CD4-positive, alpha-beta T cell treated with Interleukin-15 for 4 hours (primary cell): Measurements from ENCODE around the gene TBC1D14.

ENCODE experiments used
- DNase-seq: peaks from one replicate; pipeline ENCODE4 v3.0.0-alpha.2; 2020; ENCODE audit warnings: low spot score

TBC1D14 gene

GRCh38 chr4:7001271-7001670 lies 91.6 kb downstream of the TBC1D14 start:
- DNase-seq, result no peak

DNA sequence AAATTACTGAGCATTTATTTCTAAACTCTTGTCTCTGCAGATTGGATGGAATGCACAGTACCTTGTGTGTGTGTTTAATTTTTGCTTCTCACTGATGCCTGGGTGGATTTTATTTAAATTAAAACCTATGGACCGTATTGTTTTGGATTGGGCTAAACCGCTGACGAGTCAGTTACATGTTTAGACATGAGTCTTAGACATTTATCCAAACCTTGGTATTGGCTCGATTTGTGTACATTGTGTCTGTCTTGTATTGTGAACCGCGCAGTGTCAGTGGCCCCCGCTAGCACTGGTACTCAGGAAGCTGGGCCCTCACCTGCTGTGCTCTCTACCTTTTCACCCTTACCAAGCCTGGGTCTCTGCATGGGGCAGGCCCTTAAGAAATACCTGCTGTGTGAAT lies 92.7 kb downstream of the TBC1D14 start:
- DNase-seq, result no peak

DNA sequence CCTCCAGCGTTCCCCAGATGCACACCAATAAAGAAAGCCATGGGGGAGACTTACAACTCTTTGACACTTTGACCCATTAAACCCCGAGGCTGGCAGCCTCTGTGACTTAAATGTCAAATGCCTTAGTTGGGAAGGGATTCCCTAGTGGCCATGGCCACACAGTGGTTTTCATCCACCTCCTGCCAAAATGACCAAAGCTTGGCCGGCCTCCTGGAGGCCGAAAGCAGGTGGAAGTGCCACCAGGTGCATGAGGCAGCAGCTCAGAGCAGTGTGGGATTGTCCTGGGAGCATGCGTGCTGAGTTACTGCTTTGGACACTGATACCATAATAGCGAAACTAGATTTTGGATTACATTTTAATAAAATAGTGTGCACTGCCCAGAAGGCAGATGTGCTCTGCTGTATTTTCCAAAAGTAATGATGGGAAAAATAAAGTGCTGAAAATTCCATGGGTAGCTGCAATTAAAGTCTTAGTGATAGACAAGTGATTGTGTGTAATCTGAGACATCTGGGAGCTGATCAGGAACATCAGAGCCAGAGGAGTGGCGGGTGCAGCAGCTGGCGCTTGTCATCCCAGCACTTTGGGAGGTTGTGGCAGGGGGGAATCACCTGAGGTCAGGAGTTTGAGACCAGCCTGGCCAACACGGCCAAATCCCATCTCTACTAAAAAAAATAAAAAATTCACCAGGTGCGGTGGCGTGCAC lies 93.7 kb downstream of the TBC1D14 start:
- DNase-seq, result no peak

DNA sequence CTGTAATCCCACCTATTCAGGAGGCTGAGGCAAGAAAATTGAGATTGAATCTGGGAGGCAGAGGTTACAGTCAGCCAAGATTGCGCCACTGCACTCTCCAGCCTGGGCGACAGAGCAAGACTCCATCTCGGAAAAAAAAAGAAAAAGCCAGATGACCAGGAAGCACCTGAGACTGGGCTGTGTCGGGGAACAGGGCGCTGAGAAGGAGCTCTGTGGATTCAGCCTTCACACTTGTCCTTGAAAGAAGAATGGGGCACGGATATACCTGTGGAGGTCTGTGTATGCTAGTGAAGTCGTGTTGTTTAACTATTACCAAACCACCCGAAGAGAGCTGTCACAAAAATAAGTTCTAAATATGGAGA lies 94.2 kb downstream of the TBC1D14 start:
- DNase-seq, result no peak

DNA sequence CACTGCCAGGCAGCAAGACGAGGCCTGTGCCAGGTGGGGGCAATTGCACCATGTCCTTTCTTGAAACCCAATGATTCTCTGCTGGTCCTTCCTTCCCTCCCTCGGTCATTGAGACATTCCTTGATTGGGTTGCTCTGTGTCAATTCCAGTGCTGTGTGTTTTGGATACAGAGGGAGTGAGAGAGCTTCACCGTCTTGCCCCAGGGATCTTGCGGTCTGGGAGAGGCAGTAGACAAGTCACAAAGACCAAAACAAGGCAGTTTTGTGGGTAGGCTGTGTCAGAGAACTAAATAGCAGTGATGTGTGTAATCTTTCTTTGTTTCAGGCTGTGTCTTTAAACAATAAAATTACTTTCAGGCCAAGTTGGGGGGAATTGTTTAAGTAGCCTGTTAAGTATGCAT lies 94.7 kb downstream of the TBC1D14 start:
- no peak for DNase-seq

DNA sequence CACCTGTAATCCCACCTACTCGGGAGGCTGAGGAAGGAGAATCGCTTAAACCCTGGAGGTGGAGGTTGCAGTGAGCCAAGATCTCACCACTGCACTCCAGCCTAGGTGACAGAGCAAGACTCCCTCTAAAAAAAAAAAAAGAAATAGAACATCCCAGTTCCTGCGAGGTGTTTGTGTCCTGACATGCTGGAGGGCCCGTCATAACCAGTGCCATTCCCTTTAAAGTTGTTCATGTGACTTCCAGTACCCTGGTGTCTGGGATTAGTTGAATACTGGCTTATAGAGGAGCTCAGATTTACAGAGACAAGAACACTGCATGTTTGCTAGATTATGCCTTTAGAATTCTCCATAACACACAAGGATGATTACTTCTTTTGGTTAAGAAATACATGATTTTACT lies 95.9 kb downstream of the TBC1D14 start:
- no peak for DNase-seq

DNA sequence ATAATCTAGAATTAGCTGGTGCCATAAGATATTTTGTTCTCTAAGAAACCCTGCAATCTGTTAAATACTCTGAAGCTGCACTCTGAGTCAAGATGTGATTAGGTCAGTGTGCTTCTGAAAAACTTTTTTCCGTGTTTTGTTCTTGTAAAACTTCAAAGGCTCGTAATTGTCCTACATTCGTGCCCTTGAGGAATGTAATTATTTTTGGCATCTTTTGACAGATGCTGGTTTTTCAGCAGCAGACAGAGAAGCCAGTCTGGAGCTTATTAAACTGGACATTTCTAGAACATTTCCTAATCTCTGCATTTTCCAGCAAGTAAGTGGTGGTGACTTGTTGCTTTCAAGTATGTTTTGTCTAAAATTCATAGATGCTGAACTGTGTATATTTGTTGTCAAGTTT lies 96.8 kb downstream of the TBC1D14 start:
- no peak for DNase-seq

DNA sequence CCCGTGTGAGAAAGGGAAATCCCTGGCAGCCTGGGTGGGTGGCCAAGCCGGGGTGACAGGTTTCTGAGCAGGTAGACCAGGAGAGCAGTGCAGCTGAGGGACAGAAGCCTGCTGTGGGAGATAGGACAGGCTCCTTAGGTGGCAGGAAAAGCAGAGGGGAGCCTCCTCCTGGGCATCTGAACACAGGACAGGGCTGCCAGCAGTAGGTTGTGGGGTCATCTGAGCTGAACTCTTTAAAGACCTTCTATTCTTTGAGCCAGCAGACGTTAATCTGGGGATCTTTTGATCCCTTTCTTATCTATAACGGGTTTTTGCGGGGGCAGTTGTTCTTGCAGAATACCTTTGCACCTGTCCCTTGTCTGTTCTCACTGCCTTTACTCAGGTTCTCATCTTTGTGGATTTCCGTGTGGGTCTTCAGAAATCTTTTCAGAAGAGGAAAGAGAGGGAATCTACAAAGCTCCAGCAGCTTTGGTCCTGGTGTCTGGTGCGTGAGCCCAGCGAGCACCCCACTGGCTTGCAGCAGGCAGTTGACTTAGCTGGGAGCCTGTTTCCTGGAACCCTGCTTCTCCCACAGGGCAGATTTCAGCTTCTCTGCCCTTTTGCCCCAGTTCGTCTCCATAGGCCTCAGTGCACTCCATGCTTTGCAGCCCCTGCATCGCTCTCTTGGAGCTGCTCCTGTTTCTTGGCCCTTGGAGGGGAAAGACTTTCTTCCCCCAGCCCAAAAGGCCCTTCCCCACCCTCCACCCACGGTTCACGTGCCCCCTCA lies 97.7 kb downstream of the TBC1D14 start:
- no peak for DNase-seq

- no peak for DNase-seq
Observed at GRCh38 chr4:7007944-7008343, 98.3 kb downstream of the TBC1D14 start.

- DNase-seq, result no peak
Observed at GRCh38 chr4:7009564-7009963, 99.9 kb downstream of the TBC1D14 start.

DNA sequence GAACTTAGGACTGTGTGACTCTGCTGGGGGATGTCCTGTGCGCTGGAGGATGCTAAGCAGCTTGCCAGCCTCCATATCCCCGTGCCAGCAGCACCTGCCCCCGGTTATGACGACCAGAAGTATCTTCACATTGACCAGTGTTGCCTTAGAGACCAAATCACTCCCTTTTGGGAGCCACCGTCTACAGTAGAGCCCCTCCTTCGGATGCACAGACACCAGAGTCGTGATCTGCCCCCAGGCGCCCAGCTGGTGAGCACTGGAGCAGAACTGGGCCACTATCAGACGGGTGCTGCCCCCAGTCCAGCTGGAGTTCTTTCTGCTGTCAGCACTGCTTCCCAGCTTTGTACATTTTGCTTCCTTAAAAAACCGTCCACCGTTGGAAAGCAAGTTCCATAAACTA lies 103.5 kb downstream of the TBC1D14 start:
- DNase-seq, result no peak

DNA sequence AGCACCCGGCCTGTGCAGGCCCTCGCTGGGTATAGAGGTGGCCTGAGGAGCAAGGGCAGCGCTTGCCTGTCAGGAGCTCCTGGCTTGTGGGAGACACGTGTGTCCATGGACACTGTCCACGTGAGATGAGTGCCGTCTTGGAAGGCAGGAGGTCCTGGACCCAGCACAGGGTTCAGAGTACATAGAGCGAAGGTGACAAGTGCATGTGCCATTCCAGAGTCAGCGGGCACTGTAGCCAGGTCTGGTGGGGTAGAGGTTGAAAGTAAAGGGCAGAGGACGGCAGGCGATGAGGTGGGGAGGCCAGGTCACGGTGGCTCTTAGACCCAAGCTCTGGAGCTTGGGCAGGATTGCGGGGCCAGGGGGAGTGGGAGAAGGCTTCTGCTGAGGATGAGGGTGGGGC lies 105.2 kb downstream of the TBC1D14 start:
- DNase-seq, result no peak

DNA sequence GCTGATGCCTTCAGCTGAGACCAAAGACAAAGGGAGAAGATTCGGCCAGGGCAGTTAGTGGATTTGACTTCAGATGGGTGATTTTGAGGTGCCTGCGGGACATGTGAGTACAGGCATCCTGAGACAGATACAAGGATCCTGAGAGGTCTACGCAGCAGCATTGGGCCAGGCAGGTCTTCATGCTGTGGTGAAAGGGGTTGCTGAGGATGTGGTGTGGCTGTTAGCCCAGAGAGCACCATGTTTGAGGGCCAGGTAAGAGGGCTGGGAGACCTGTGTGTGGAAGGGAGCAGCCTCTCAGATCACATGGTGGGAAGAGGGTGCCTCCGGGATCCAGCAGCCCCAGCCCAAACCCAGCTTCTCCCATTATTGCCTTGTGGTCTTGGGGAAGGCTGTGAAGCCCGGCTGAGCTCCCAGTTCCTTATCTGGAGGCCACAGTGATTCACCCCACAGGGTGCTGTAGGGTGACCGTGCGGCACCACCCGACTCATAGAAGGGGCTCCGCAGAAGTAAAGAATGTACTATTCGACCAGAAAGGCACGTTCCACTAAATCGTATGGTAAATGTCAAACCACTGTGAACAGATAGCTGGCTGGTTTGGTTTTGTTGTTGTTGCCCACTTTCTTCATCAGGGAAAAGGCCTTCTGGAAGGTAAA lies 105.9 kb downstream of the TBC1D14 start:
- no peak for DNase-seq

DNA sequence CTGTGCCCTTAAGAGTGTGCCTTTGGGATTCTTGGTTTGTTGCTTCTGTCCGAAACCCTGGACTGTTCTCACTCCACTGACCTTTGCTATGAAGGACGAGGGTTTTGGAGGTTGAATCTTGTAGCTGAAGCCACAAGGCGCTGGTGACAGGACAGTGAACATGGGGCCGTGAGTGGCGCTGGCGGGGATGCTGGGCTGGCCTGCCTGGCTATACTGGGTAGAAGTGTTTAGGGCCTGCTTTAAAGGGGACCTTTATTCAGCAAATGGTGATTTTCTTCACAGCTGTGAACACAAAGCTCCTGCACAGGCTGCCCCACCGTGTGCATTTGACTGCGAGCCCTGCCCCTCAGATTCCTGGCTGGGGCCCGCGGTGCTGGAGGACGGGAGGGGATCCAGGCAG lies 106.5 kb downstream of the TBC1D14 start:
- DNase-seq, result no peak

DNA sequence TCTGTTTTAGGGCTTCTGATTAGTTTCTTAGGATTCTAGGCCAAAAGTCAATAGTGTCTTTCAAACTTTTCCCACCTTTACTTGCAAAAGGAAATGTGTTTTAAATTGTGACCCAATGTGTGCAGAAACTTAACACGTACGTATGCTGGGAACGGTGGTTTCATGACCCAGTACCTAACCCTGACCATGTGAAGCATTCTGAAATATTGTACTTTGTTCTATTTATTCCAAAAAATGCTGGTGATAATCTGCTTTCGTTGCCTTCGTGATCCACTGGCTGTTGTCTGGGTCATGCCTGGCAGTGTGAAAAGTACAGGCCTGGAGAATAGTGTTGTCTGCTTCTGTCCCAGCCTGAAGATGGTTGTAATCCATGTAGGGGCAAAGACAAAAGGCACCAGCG lies 106.9 kb downstream of the TBC1D14 start:
- DNase-seq, result no peak

DNA sequence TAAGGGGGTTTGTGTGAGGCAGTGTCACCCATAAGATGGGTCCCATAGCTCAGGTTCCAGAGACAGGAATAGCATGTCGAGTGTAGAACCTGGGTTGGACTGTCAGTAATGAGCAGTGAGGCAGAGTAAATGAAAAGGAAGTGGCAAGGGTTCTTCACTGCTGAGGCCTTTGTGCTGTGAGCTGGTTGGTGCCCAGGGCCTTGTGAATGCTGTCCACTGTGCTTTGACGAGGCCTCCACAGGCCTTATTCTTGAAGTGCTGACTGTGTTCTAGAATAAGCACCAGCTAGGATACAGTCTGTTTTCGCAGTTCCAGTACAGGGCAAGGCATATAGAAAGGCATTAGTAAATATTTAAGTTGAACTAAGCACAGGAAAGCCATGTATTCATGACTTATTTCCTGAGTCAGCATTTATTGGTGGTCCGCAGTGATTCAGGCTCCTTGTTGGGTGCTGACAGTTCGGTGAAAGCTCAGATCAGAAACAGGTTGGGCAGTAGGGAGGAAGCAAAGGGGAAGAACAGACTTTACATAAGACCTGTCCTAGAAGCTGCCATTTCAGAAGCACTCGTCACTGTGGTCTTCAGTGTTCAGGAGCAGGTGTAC lies 107.9 kb downstream of the TBC1D14 start:
- DNase-seq, result no peak

GRCh38 chr4:7018281-7018680 lies 108.7 kb downstream of the TBC1D14 start:
- DNase-seq, result no peak

- no peak for DNase-seq
Observed at GRCh38 chr4:7019367-7019766, 109.7 kb downstream of the TBC1D14 start.

DNA sequence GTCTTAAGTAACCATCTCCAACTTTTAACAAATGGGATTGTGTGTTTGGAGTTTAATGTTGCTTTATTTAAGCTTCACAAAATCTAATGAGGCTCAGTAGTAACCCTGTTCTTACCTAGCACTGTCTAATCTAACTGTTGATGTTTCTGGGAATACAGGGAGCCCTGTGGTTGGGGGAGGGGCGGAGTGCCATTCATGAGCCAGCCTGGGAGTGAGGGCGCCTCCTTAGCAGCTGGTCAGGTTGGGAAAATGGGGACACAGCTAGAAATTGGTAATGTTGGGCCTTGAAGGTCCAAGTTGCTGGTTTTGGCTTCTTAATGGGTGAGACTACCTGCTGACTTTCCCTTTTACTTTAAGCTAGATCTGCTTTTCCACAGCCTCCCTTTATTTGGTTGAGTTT lies 110.7 kb downstream of the TBC1D14 start:
- no peak for DNase-seq

DNA sequence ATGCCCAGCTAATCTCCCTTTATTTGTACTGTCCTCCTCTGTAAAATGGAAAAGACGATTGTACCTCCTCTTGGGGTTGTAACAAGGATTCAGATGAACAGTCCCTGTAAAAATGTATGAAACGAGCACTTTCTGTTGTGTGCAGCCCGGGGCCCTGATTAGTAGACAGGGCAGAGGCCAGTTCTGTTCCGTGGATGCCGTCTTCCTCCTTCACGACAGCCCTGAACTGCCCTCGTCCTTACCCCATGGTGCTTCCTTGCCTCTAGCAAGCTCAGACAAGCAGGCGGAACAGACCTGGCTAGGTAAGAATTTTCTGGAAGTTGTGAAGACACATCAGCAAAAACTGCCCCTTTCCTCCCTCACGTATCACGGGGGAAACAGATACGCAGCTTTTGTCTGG lies 111.2 kb downstream of the TBC1D14 start:
- no peak for DNase-seq

- no peak for DNase-seq
Observed at GRCh38 chr4:7021355-7021754, 111.7 kb downstream of the TBC1D14 start.

GRCh38 chr4:7021930-7022664 lies 112.5 kb downstream of the TBC1D14 start:
- no peak for DNase-seq
